A673 (cell line): ENCODE measurements around the gene RSF1. TPM values are rescaled to one million over a fixed set of nuclear protein-coding genes. Genes with fewer than 3 reads are reported as not detected.

ENCODE experiments used
- BruUV-seq: library from RNA; stranded (reverse); fragments of 400-500 nt; replicated peaks from 2 replicates; lab custom pipeline; 2021; lab: Mats Ljungman, UMichigan
- CTCF ChIA-PET: fragments of 300-600 bp; sonication (Branson Sonifier 250); formaldehyde crosslinking; loops from one replicate; lab custom pipeline; 2022; ENCODE audit warnings: antibody characterized with exemption; lab: Charles Lee
- POLR2A ChIA-PET: fragments of 300-600 bp; sonication (Branson Sonifier 250); formaldehyde crosslinking; loops from one replicate; lab custom pipeline; 2022; ENCODE audit warnings: antibody characterized with exemption; ENCODE audit not compliant: low non-redundant PET; lab: Charles Lee
- DNase-seq: peaks from one replicate; pipeline ENCODE4 v3.0.0-alpha.2; 2015; ENCODE audit warnings: low spot score
- H3K27ac ChIP-seq: fragments of 200-600 bp; sonication (generic); 2 replicates; pipeline ENCODE4 v1.5.1; 2016; ENCODE audit warnings: mixed run types, low read depth, mild to moderate bottlenecking, mixed read lengths, antibody characterized with exemption, low read length; ENCODE audit not compliant: poor library complexity, severe bottlenecking
- H3K27me3 ChIP-seq: fragments of 200-600 bp; sonication (generic); replicated peaks from 2 replicates; pipeline ENCODE4 v1.6.1; 2017; ENCODE audit warnings: mixed run types, low read depth, mild to moderate bottlenecking, mixed read lengths, antibody characterized with exemption, low read length; ENCODE audit not compliant: insufficient read depth, poor library complexity
- H3K36me3 ChIP-seq: fragments of 200-600 bp; sonication (generic); 2 replicates; pipeline ENCODE4 v1.6.1; 2016; ENCODE audit warnings: mixed run types, mild to moderate bottlenecking, mixed read lengths, antibody characterized with exemption, low read length; ENCODE audit not compliant: insufficient read depth, poor library complexity, severe bottlenecking
- H3K4me1 ChIP-seq: fragments of 200-600 bp; sonication (generic); 2 replicates; pipeline ENCODE4 v1.6.1; 2017; ENCODE audit warnings: mixed run types, mild to moderate bottlenecking, mixed read lengths, antibody characterized with exemption, low read length; ENCODE audit not compliant: insufficient read depth, poor library complexity, severe bottlenecking
- H3K4me3 ChIP-seq: fragments of 200-600 bp; sonication (generic); 2 replicates; pipeline ENCODE4 v1.5.1; 2016; ENCODE audit warnings: low read depth, mixed run types, mild to moderate bottlenecking, mixed read lengths, low read length; ENCODE audit not compliant: poor library complexity, severe bottlenecking
- H3K9me3 ChIP-seq: fragments of 200-600 bp; sonication (generic); 2 replicates; pipeline ENCODE4 v1.6.1; 2016; ENCODE audit warnings: mixed run types, low read depth, mild to moderate bottlenecking, mixed read lengths, antibody characterized with exemption, low read length; ENCODE audit not compliant: poor library complexity, severe bottlenecking
- CTCF ChIP-seq: fragments of 300-800, 200-600 bp; sonication (generic); conservative IDR thresholded peaks from 2 replicates; pipeline ENCODE4 v1.5.1; 2017; ENCODE audit warnings: low read depth, mild to moderate bottlenecking, antibody characterized with exemption, low read length, moderate library complexity, mixed read lengths
- EZH2 ChIP-seq: fragments of 200-600 bp; sonication (generic); IDR thresholded peaks from 2 replicates; pipeline ENCODE4 v1.6.1; 2017; ENCODE audit warnings: borderline replicate concordance, low read depth, mild to moderate bottlenecking, mixed read lengths, antibody characterized with exemption, low read length; ENCODE audit not compliant: poor library complexity, severe bottlenecking
- intact Hi-C: fragments of 100-400 bp; cut with micrococcal nuclease; formaldehyde crosslinking; loops from one replicate; pipeline ENCODE4 v1.10.0; 2022; ENCODE audit not compliant: unreplicated experiment
- total RNA-seq: library from RNA; stranded (reverse); gene quantifications from 2 replicates; pipeline ENCODE4 v1.2.3, GENCODE V29; 2021

RSF1 gene
- total RNA-seq, 1 experiment from 2014 or later: 94.1 TPM

- ChIA-PET POLR2A (interaction anchor here (0.9 kb wide), 1 partner anchor 157 kb away, joined by 4 read pairs; no protein-coding TSS in a partner anchor), CTCF (no interaction called here)
- Histone ChIP-seq H3K9me3 (no peaks in the 10 kb centered on the region), H3K27me3 (no peaks in the 10 kb centered on the region), H3K27ac (peak overlapping the region; percentile 50), H3K4me1 (peaks cover 13% of the 10 kb centered on the region), H3K4me3 (peak overlapping the region; percentile 5), H3K36me3 (peaks cover 29% of the 10 kb centered on the region)
- TF ChIP-seq EZH2: no peak
- TF ChIP-seq CTCF: no peak
- no TSS peak for BruUV-seq
- intact Hi-C loops: loop anchor here (10.0 kb wide), 1 partner anchor 365 kb away; the partner anchor contains the start of gene INTS4
- DNase-seq: peak; percentile 71
Observed at GRCh38 chr11:77630157-77630710, 190.3 kb downstream of the RSF1 start.

GRCh38 chr11:77619576-77620198 is 200.8 kb downstream of the RSF1 start:
- Histone ChIP-seq H3K27me3 (no peaks in the 10 kb centered on the region), H3K9me3 (no peaks in the 10 kb centered on the region), H3K27ac (no peak overlapping the region), H3K4me1 (no peaks in the 10 kb centered on the region), H3K4me3 (no peak overlapping the region), H3K36me3 (peaks cover 78% of the 10 kb centered on the region)
- no peak for TF ChIP-seq EZH2
- TF ChIP-seq CTCF: peak; percentile 86
- CTCF ChIA-PET: interaction anchor here (0.8 to 1.0 kb wide), 2 partner anchors 18 to 493 kb away, joined by 3 to 4 read pairs; no protein-coding TSS in a partner anchor
- no TSS peak for BruUV-seq
- intact Hi-C loops: loop anchor here (2.0 to 5.0 kb wide), 2 partner anchors 427 to 492 kb away; partner anchors contain the start of gene MYO7A
- peak; percentile 55 for DNase-seq
- POLR2A ChIA-PET: no interaction called here

GRCh38 chr11:77617892-77618291 is 202.6 kb downstream of the RSF1 start:
- intact Hi-C loops: loop anchor here (2.0 to 5.0 kb wide), 2 partner anchors 425 to 491 kb away; partner anchors contain the start of gene MYO7A
- H3K36me3 ChIP-seq: peaks cover 76% of the 10 kb centered on the region
- no peak overlapping the region for H3K27ac ChIP-seq
- no TSS peak for BruUV-seq
- TF ChIP-seq EZH2 (no peak), CTCF (no peak)
- no peak overlapping the region for H3K4me3 ChIP-seq
- no peaks in the 10 kb centered on the region for H3K27me3 ChIP-seq
- no peak for DNase-seq
- POLR2A ChIA-PET: no interaction called here
- CTCF ChIA-PET: no interaction called here
- H3K4me1 ChIP-seq: no peaks in the 10 kb centered on the region
- H3K9me3 ChIP-seq: no peaks in the 10 kb centered on the region
